ENCODE results near the gene RAD51D. TPM values are rescaled to one million over a fixed set of nuclear protein-coding genes. Genes with fewer than 3 reads are reported as not detected.

RAD51D gene
- total RNA-seq, 1 donor from 2014 or later, result 35.2 TPM

Other genes starting within 250 kb of the RAD51D start
- 0.40 and 1.3 TPM in 2 replicates for gene CCT6B, start 158.4 kb downstream of the RAD51D start, total RNA-seq
- gene ZNF830, start 158.3 kb downstream of the RAD51D start, total RNA-seq, result 24.7 and 28.4 TPM in 2 replicates
- 67.2 and 67.3 TPM in 2 replicates for gene LIG3, start 139.3 kb downstream of the RAD51D start, total RNA-seq
- gene RFFL, start 56.2 kb downstream of the RAD51D start, total RNA-seq, result 23.5 TPM in 2 replicates
- not detected in 2 replicates for gene FNDC8, start 1.8 kb upstream of the RAD51D start, total RNA-seq
- gene NLE1, start 22.4 kb upstream of the RAD51D start, total RNA-seq, result 45.3 and 47.9 TPM in 2 replicates
- not detected in 2 replicates for gene UNC45B, start 28.0 kb upstream of the RAD51D start, total RNA-seq
- gene SLC35G3, start 74.5 kb upstream of the RAD51D start, total RNA-seq, result 0.09 TPM in 1 of 2 replicates, not detected in the other
- gene SLFN5, start 123.2 kb upstream of the RAD51D start, total RNA-seq, result 6.9 and 8.9 TPM in 2 replicates

Data from activated CD4-positive, alpha-beta T cell treated with anti-CD3 and anti-CD28 coated beads, Interleukin-2, amount 10 ng/mL, durations not matched to agents 24 days and 14 days (primary cell).